GM19035 (cell line): ENCODE measurements around the gene HSF2.

Experiments
- ATAC-seq: cut with Tn5 transposase; IDR thresholded peaks from one replicate; pipeline ENCODE4 v1.9.1; 2021; ENCODE audit not compliant: unreplicated experiment

Gene HSF2

DNA sequence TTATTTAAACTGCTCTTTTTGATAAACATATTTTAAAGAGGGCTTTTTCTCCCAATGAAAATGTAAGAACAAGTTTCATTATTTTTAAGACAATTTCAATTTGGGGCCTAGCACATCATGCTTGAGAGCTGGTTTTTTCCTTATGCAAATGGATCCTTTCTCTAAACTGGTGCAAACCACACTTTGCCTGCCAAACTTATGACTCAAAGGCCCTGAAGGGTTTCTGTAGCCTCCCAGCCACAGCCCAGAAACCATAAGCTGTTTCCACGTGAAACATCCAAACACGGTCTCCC lies 451 bp upstream of the HSF2 start:
- no peak for ATAC-seq

DNA sequence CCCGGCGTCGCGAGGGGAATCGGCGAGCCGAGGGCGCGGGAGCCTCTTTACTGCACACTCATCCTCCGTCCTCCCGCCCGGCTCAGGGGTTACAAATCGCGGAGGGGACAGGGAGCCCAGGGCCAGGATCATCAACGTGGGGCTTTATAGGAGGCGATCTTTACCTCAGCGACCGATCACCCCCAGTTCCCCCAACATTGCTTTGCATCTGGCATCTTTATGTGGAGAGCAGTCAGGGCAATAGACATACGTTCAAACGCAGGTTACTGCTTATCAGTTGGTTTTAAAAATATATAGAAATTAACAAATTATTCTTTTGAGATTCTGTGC lies 634 bp downstream of the HSF2 start:
- ATAC-seq: peak; percentile 24

GRCh38 chr6:122400462-122401089 lies 1.1 kb downstream of the HSF2 start:
- no peak for ATAC-seq

DNA sequence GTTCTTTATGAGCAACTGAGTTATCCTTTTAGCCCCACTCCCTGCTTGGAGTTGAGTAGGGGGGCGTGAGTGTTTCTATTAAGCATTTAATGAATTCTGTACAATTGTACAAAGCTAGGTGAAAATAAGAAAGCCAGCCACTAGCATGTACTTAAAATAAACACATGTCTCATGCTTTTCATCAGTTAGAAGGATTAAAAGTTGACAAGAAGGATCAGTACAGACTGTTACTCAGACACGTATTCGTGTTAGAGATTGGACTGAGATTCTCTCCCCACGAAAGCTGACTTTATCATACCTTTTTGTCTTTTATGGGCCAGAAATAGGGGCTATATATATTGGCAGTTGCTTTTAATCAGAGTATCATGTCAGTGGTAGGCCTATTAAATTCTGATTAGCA lies 1.7 kb downstream of the HSF2 start:
- ATAC-seq: no peak

GRCh38 chr6:122404444-122404843 lies 5.0 kb downstream of the HSF2 start:
- no peak for ATAC-seq

GRCh38 chr6:122405417-122405816 lies 6.0 kb downstream of the HSF2 start:
- no peak for ATAC-seq

DNA sequence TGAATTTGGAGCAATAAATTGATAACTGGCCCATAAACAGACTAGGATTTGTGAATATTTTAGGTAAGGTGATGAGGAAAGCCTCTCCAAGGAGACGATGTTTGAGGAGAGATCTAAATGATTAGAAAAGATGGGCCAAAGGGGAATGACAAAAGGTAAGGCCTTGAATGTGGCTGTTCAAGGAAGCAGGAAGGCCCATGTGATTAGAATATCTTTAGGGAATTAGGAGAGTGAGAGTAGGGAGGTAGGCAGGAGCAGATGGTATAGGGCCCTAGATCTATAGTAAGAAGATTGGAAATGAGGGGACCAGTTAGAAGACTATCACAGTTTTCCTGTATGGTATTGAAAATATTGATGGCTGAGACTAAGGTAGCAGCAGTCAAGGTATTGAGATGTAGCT lies 6.7 kb downstream of the HSF2 start:
- ATAC-seq: no peak

- no peak for ATAC-seq
These were observed 8.3 kb downstream of the HSF2 start for GRCh38 chr6:122407712-122408111.

DNA sequence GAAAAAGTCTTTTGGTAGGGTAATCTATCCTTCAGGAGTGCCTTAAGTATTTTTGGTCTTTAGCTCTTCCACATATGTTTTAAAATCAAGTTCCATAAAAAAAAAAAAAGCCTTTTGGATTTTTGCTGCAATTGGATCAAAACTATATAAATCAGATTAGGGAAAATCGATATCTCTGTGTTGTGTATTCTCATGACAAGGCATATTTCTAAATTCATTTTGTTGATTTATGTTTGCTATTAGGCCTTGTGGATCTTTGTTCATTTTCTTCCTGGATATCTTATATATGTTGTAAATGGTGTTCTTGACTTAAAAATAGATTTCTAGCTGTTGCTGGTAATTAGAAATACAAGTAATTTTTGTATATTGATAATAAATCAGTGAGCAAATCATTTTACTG lies 8.8 kb downstream of the HSF2 start:
- no peak for ATAC-seq

GRCh38 chr6:122408702-122409458 lies 9.4 kb downstream of the HSF2 start:
- ATAC-seq: no peak

- no peak for ATAC-seq
These were observed 12.5 kb downstream of the HSF2 start for GRCh38 chr6:122412001-122412400.

DNA sequence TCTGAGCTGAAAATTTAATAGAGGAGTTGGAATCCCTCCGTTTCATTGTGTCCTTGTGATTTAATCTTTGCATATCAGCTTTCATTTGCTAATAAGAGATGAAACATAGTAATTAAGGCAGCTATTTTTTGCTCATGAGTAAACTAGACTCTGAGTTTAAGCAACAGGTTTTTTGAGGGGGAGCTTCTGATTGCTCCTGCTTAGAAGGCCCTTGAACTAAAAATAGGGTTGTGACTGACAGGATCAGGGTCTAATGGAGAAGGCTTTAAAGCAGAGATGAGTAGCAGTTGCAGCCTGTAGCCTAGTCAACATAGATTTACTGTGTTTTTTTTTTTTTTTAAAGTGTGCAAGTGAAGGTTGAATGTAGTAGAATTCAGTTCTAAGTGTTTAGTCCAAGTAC lies 17.4 kb downstream of the HSF2 start:
- no peak for ATAC-seq

- no peak for ATAC-seq
These were observed 22.6 kb downstream of the HSF2 start for GRCh38 chr6:122422003-122422402.

- ATAC-seq: peak; percentile 80
These were observed 23.3 kb downstream of the HSF2 start for GRCh38 chr6:122422614-122423267.

DNA sequence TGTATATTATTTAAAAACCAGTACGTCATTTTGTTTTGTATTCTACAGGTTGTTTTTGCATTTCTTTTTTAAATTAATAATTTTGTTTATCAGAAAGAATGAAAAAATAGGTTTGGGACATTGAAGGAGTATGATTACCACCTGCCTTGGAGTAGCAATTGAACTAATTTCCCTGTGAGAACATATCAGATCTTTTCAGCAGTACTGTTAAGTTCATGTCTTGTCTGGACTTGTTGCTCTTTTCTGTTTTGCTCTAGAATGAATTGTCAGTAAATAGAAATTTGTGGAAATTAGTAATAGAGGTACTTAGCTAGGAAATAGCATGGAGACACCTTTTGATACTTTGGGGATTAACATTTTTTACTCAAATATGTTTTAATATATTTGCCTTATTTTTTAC lies 24.3 kb downstream of the HSF2 start:
- ATAC-seq: no peak

GRCh38 chr6:122426597-122426996 lies 27.1 kb downstream of the HSF2 start:
- ATAC-seq: no peak

DNA sequence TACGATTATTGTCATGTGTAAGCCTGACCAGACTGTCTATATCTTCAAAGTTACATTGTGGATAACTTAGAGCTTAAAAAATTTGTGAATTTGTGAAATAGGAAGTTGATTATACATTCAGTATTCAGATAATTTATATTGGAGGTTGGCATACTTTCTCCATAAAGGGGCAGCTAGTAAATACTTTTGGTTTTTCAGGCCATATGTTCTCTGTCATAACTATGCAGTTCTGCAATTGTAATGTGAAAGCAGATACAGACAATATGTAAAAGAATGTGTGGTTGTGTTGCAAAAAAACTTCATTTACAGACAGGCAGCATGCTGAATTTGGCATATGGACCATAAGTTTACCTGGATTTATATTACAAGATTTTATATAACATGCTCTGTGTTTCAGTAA lies 29.3 kb downstream of the HSF2 start:
- ATAC-seq: no peak

DNA sequence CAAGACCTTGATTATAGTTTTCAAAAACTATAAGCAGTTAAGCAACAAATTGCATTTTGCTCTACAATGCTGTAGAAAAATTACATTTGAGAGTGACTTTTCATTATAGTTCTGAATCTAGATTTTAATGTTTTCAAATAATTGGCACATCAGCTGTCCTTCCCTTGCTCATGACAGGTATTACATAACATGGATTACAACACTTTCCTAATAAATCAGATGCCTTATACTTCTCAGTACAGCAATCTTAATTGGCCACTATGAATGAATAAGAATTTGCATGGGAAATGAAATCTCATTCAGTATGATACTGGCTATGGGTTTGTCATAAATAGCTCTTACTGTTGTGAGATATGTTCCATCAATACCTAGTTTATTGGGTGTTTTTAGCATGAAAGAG lies 29.9 kb downstream of the HSF2 start:
- no peak for ATAC-seq

GRCh38 chr6:122431780-122432179 lies 32.3 kb downstream of the HSF2 start:
- no peak for ATAC-seq

DNA sequence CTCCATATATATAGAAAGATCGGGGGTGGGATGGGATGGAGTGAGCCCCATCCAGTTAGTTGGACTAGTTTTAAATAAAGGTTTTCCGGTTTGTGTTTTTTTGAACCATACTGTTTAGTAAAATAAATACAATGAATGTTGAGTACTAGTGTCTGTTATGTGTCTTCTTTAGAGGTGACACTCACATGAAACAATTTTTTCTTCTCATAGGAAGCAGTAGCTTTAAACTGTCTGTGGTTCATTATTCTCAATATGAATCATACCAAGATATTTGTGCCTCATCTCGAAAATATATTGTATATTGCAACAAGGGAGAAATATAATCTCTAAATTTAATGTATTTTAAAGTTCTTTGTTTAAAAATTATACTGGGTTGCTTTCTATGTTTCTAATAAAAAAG lies 33.4 kb downstream of the HSF2 start:
- peak; percentile 68 for ATAC-seq

- ATAC-seq: no peak
These were observed 39.5 kb downstream of the HSF2 start for GRCh38 chr6:122438975-122439374.

- ATAC-seq: no peak
These were observed 45.8 kb downstream of the HSF2 start for GRCh38 chr6:122445274-122445673.

- no peak for ATAC-seq
These were observed 49.6 kb downstream of the HSF2 start for GRCh38 chr6:122449069-122449468.
